HG02981 (cell line): ENCODE data around the gene FAM118B.
"Not testable (repeated sequence)": the region's sequence is repeated elsewhere in the genome, so short reads cannot be mapped to it uniquely, and the experiment has no call there.

Experiments
- ATAC-seq: cut with Tn5 transposase; IDR thresholded peaks from one replicate; pipeline ENCODE4 v1.9.1; 2021; ENCODE audit warnings: mild to moderate bottlenecking, moderate library complexity; ENCODE audit not compliant: unreplicated experiment

The FAM118B gene

GRCh38 chr11:126216526-126217305 lies 5.1 kb downstream of the FAM118B start:
- ATAC-seq = no peak

GRCh38 chr11:126217491-126217890 lies 5.9 kb downstream of the FAM118B start:
- ATAC-seq = no peak

GRCh38 chr11:126219547-126219946 lies 8.0 kb downstream of the FAM118B start:
- no peak for ATAC-seq

GRCh38 chr11:126224647-126225294 lies 13.2 kb downstream of the FAM118B start:
- no peak for ATAC-seq

- no peak for ATAC-seq
These were observed 13.7 kb downstream of the FAM118B start for GRCh38 chr11:126225295-126225665.

- no peak for ATAC-seq
These were observed 14.9 kb downstream of the FAM118B start for GRCh38 chr11:126226334-126227084.

GRCh38 chr11:126229858-126230540 lies 18.4 kb downstream of the FAM118B start:
- ATAC-seq = no peak

GRCh38 chr11:126231725-126232459 lies 20.3 kb downstream of the FAM118B start:
- ATAC-seq = no peak

- ATAC-seq = no peak
These were observed 21.1 kb downstream of the FAM118B start for GRCh38 chr11:126232683-126233082.

GRCh38 chr11:126233391-126233790 lies 21.8 kb downstream of the FAM118B start:
- no peak for ATAC-seq

- ATAC-seq = no peak
These were observed 35.1 kb downstream of the FAM118B start for GRCh38 chr11:126246636-126247035.

GRCh38 chr11:126253265-126253664 lies 41.7 kb downstream of the FAM118B start:
- no peak for ATAC-seq

- no peak for ATAC-seq
These were observed 43.2 kb downstream of the FAM118B start for GRCh38 chr11:126254819-126255218.

GRCh38 chr11:126255507-126255906 lies 43.9 kb downstream of the FAM118B start:
- ATAC-seq = not testable (repeated sequence)

GRCh38 chr11:126256216-126256615 lies 44.6 kb downstream of the FAM118B start:
- no peak for ATAC-seq

- ATAC-seq = no peak
These were observed 45.6 kb downstream of the FAM118B start for GRCh38 chr11:126257144-126257543.

- no peak for ATAC-seq
These were observed 46.2 kb downstream of the FAM118B start for GRCh38 chr11:126257764-126258163.

- no peak for ATAC-seq
These were observed 50.6 kb downstream of the FAM118B start for GRCh38 chr11:126262216-126262615.

- no peak for ATAC-seq
These were observed 51.9 kb downstream of the FAM118B start for GRCh38 chr11:126263489-126263888.

GRCh38 chr11:126265811-126266210 lies 54.2 kb downstream of the FAM118B start:
- no peak for ATAC-seq
